ENCODE measurements around the gene NBR1.
"Not testable (repeated sequence)": the region's sequence is repeated elsewhere in the genome, so short reads cannot be mapped to it uniquely, and the experiment has no call there.

The NBR1 gene

GRCh38 chr17:43170766-43171585, at the start of gene NBR1:
TSS of gene NBR1 (plus strand) at chr17:43171214. CDS start at chr17:43175800, 4,586 bp downstream.
- DNase-seq (ENCODE audit: insufficient read length, low spot score): peak; percentile 75
- FAIRE-seq: peak; percentile 98

- peak; percentile 98 for FAIRE-seq
- peak; percentile 100 for DNase-seq (ENCODE audit: insufficient read length, low spot score)
Measured at GRCh38 chr17:43125133-43125966, 45.7 kb upstream of the NBR1 start, which contains the start of gene BRCA1. TSS of gene BRCA1 (minus strand) at chr17:43125364. CDS start at chr17:43124096, 1,268 bp downstream.

GRCh38 chr17:43125967-43126910, 44.8 kb upstream of the NBR1 start:
- DNase-seq (ENCODE audit: insufficient read length, low spot score) (no peak), FAIRE-seq (no peak)

- no peak for DNase-seq (ENCODE audit: insufficient read length, low spot score)
- FAIRE-seq: no peak
Measured at GRCh38 chr17:43126911-43127290, 44.1 kb upstream of the NBR1 start.

GRCh38 chr17:43127333-43127876, 43.6 kb upstream of the NBR1 start:
- FAIRE-seq; DNase-seq (ENCODE audit: insufficient read length, low spot score): not testable (repeated sequence)

GRCh38 chr17:43129671-43130010, 41.4 kb upstream of the NBR1 start:
- no peak for FAIRE-seq
- no peak for DNase-seq (ENCODE audit: insufficient read length, low spot score)

GRCh38 chr17:43132117-43132516, 38.9 kb upstream of the NBR1 start:
- DNase-seq (ENCODE audit: insufficient read length, low spot score) (no peak), FAIRE-seq (no peak)

- not testable (repeated sequence) for FAIRE-seq; DNase-seq (ENCODE audit: insufficient read length, low spot score)
Measured at GRCh38 chr17:43133439-43133838, 37.6 kb upstream of the NBR1 start.

- FAIRE-seq: no peak
- DNase-seq (ENCODE audit: insufficient read length, low spot score): no peak
Measured at GRCh38 chr17:43134774-43135453, 36.1 kb upstream of the NBR1 start.

GRCh38 chr17:43135454-43135819, 35.6 kb upstream of the NBR1 start:
- FAIRE-seq: no peak

GRCh38 chr17:43136574-43136973, 34.4 kb upstream of the NBR1 start:
- FAIRE-seq; DNase-seq (ENCODE audit: insufficient read length, low spot score): not testable (repeated sequence)

More at GRCh38 chr17:43135454-43135819, 35.6 kb upstream of the NBR1 start:
- no peak for DNase-seq (ENCODE audit: insufficient read length, low spot score)

- DNase-seq (ENCODE audit: insufficient read length, low spot score); FAIRE-seq: not testable (repeated sequence)
Measured at GRCh38 chr17:43138531-43138930, 32.5 kb upstream of the NBR1 start.

GRCh38 chr17:43140396-43141332, 30.4 kb upstream of the NBR1 start:
- FAIRE-seq: no peak
- DNase-seq (ENCODE audit: insufficient read length, low spot score): no peak

GRCh38 chr17:43142153-43142552, 28.9 kb upstream of the NBR1 start:
- DNase-seq (ENCODE audit: insufficient read length, low spot score): no peak
- FAIRE-seq: no peak

- no peak for FAIRE-seq
- DNase-seq (ENCODE audit: insufficient read length, low spot score): no peak
Measured at GRCh38 chr17:43143201-43143600, 27.8 kb upstream of the NBR1 start.

GRCh38 chr17:43146649-43147048, 24.4 kb upstream of the NBR1 start:
- no peak for FAIRE-seq
- no peak for DNase-seq (ENCODE audit: insufficient read length, low spot score)

GRCh38 chr17:43151880-43152456, 19.0 kb upstream of the NBR1 start:
- DNase-seq (ENCODE audit: insufficient read length, low spot score) (no peak), FAIRE-seq (no peak)

GRCh38 chr17:43153197-43153835, 17.7 kb upstream of the NBR1 start:
- not testable (repeated sequence) for DNase-seq (ENCODE audit: insufficient read length, low spot score); FAIRE-seq

Measured in GM19239 (cell line).